Ovary (tissue), 9 donors: ENCODE measurements around the gene DAAM2. TPM values are rescaled to one million over a fixed set of nuclear protein-coding genes. Genes with fewer than 3 reads are reported as not detected.

Experiments used
- DNase-seq, 5 donors: peaks; one replicate each; pipeline ENCODE4 v3.0.0-alpha.2; 2019 to 2020
- H3K27ac ChIP-seq, 2 donors: fragments of 200-600 bp; one replicate each; pipeline versions ENCODE4 v1.5.1 to v1.8.0; 2019 to 2022
- H3K27me3 ChIP-seq: fragments of 200-600 bp; one replicate; pipeline ENCODE4 v1.8.0; 2022
- H3K36me3 ChIP-seq: fragments of 200-600 bp; sonication (generic); one replicate; pipeline ENCODE4 v1.5.1; 2019
- H3K4me1 ChIP-seq: one replicate; pipeline ENCODE4 v1.8.1; 2013; ENCODE audit warnings: mild to moderate bottlenecking, moderate library complexity; ENCODE audit not compliant: insufficient read depth
- H3K4me3 ChIP-seq: fragments of 200-600 bp; sonication (generic); one replicate; pipeline ENCODE4 v1.5.1; 2017
- H3K9me3 ChIP-seq, 2 donors: fragments of 200-600 bp in 1 of 2; sonication (generic) in 1 of 2; one replicate each; pipeline versions ENCODE4 v1.5.1 to v1.8.1; 2013 to 2019; ENCODE audit warnings: mild to moderate bottlenecking in 1 of 2, moderate library complexity in 1 of 2
- EP300 ChIP-seq: sonication (generic); formaldehyde crosslinking; IDR thresholded peaks from one replicate; pipeline ENCODE4 v1.6.1; 2017; ENCODE audit warnings: antibody characterized with exemption
- POLR2A ChIP-seq: fragments of 450-650 bp; IDR thresholded peaks from one replicate; pipeline ENCODE4 v1.6.1; 2017; ENCODE audit warnings: antibody characterized with exemption, mild to moderate bottlenecking, moderate library complexity
- WGBS, 3 donors: extraction: QIAGEN DNeasy Blood & Tissue Kit in 1 of 3; methylation state at CpG; one replicate each; pipeline versions ENCODE4 v1.1.5 to v1.1.7; 2013 to 2017; 5-methylcytosine and 5-hydroxymethylcytosine counted together
- intact Hi-C, 4 donors: fragments of 100-400 bp; cut with DNase I; formaldehyde crosslinking; loops; one replicate each; pipeline versions ENCODE4 v1.11.0 to v1.15.1; 2022 to 2023
- polyA plus RNA-seq, 2 donors: library from polyadenylated mRNA; stranded (reverse); fragments of 200-250 nt in 1 of 2; fragments of 350-450 nt in 1 of 2; fragmentation: Illumina TruSeq in 1 of 2; extraction: RNeasy Lipid Tissue Mini Kit (QIAGEN cat#74804) in 1 of 2; gene quantifications; one replicate each; pipeline ENCODE4 v1.2.3, GENCODE V29; 2013 to 2014
- total RNA-seq, 7 donors: library from RNA; depleted of rRNA in 2 of 7; stranded (reverse); fragments of >200 nt in 2 of 7; fragmentation: NEBNext Ultra II Directional in 3 of 7; extraction: Animal tissue kit (Norgen Biotek cat#: 25700) in 3 of 7; gene quantifications; one replicate each; pipeline versions ENCODE4 v1.1.0 to v1.2.4, GENCODE V29; 2016 to 2023
- TF ChIP-seq, protein P1 (sequence below), 3 donors: fragments of 450-650 bp in 2 of 3; fragments of 200-600 bp in 1 of 3; IDR thresholded peaks; one replicate each; pipeline versions ENCODE4 v1.5.1 to v1.8.0; 2016 to 2022; ENCODE audit warnings: antibody characterized with exemption in 3 of 3, mild to moderate bottlenecking in 1 of 3
- donor health status: DM: no; HTN: no; CAD: no; lungs with moderate emphysema.
- donor health status: DM: no; HTN: no; CAD: no.
- donor health status: Bipolar disorder and iron deficiency.
- donor health status: DM: yes; HTN: yes; CAD: no.
- donor health status: DM: no; HTN: no; CAD: no.
- donor health status: DM: yes; HTN: yes; CAD: no.

The DAAM2 gene
- total and polyA plus RNA-seq, 9 donors = 8.5 to 27.8 (median 18.5) TPM

- no peaks in the 10 kb centered on the region for H3K9me3 ChIP-seq
- peak in 1 of 5 donors; percentile 28 for DNase-seq
- TF ChIP-seq EP300 (no peak), POLR2A (no peak)
- TF ChIP-seq, protein P1, sequence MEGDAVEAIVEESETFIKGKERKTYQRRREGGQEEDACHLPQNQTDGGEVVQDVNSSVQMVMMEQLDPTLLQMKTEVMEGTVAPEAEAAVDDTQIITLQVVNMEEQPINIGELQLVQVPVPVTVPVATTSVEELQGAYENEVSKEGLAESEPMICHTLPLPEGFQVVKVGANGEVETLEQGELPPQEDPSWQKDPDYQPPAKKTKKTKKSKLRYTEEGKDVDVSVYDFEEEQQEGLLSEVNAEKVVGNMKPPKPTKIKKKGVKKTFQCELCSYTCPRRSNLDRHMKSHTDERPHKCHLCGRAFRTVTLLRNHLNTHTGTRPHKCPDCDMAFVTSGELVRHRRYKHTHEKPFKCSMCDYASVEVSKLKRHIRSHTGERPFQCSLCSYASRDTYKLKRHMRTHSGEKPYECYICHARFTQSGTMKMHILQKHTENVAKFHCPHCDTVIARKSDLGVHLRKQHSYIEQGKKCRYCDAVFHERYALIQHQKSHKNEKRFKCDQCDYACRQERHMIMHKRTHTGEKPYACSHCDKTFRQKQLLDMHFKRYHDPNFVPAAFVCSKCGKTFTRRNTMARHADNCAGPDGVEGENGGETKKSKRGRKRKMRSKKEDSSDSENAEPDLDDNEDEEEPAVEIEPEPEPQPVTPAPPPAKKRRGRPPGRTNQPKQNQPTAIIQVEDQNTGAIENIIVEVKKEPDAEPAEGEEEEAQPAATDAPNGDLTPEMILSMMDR (IDR thresholded peaks at IDR 0.05) = no peak
- H3K4me3 ChIP-seq = no peak overlapping the region
- intact Hi-C loops = no loop called here
- no peaks in the 10 kb centered on the region for H3K4me1 ChIP-seq
- H3K27ac ChIP-seq = no peak overlapping the region
- no peaks in the 10 kb centered on the region for H3K27me3 ChIP-seq
- no peaks in the 10 kb centered on the region for H3K36me3 ChIP-seq
- WGBS, 3 donors = 80 to 90% (median 88%) methylated on average over 19 of the region's 19 CpGs
Measured at GRCh38 chr6:39901670-39902069, 109.5 kb downstream of the DAAM2 start.

DNA sequence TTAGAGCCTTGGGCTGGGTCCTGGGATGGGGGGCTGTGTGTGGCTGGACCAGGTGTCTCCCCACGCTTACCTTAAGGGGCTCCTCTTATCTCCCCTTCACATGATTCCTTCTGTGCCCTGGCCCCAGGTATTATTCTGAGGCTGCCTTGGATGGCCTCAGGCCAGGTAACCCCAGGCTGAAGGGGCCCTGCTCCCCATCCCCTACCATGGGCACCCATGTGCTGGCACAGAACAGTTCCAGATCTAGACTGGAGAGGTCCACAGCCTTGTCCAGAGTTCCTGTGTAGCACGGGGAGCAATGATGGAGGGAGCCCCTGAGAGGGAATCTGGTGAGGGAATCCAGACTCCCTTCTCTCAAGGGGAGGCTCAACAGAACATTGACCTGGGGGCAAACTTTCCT, 110.0 kb downstream of the DAAM2 start:
- Histone ChIP-seq H3K4me1 (no peaks in the 10 kb centered on the region), H3K36me3 (no peaks in the 10 kb centered on the region), H3K27ac (no peak overlapping the region), H3K9me3 (no peaks in the 10 kb centered on the region), H3K4me3 (no peak overlapping the region), H3K27me3 (no peaks in the 10 kb centered on the region)
- DNase-seq = no peak
- 89 to 96% (median 92%) methylated on average over 2 of the region's 2 CpGs for WGBS, 3 donors
- intact Hi-C loops = no loop called here
- TF ChIP-seq, protein P1 (IDR thresholded peaks at IDR 0.05) = no peak
- TF ChIP-seq POLR2A (no peak), EP300 (no peak)

DNA sequence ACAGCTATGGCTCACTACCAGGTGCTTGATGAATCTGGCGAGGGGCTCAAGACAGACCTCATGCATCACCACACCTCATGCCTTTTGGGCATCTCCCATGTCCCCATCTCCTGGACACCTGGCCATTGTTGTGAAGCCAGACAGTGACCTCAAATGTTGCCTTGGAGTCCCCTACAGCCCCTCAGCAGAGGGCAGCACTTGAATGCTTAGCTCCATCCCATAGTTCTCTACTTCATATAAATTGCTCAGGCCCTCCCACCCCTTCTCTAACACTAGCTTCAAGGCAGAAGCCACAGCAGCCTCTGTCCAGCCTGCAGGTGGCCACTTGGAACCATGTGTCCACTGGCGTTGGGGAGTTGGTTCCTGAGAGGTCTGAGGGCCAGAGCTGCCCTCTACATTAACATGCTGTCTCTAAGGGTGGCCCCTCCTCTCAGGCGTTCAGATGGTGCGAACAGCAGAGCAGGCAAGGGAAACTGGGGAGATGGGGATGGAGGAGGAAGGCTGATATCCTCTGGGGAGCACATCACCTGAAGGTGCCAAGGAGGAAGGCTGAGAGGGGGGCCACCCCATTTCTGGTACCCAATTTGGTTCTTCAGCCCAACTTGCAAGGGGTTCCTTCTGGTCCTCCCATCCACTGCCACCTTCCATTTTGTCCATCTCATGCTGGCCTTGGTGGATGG, 110.8 kb downstream of the DAAM2 start:
- peak in 1 of 5 donors; percentile 6 for DNase-seq
- Histone ChIP-seq H3K27me3 (no peaks in the 10 kb centered on the region), H3K9me3 (no peaks in the 10 kb centered on the region), H3K36me3 (no peaks in the 10 kb centered on the region), H3K27ac (no peak overlapping the region), H3K4me3 (no peak overlapping the region), H3K4me1 (no peaks in the 10 kb centered on the region)
- TF ChIP-seq EP300 = no peak
- TF ChIP-seq POLR2A = no peak
- TF ChIP-seq, protein P1 (IDR thresholded peaks at IDR 0.05) = no peak
- intact Hi-C loops = no loop called here
- 88 to 98% (median 95%) methylated on average over 4 of the region's 4 CpGs for WGBS, 3 donors

DNA sequence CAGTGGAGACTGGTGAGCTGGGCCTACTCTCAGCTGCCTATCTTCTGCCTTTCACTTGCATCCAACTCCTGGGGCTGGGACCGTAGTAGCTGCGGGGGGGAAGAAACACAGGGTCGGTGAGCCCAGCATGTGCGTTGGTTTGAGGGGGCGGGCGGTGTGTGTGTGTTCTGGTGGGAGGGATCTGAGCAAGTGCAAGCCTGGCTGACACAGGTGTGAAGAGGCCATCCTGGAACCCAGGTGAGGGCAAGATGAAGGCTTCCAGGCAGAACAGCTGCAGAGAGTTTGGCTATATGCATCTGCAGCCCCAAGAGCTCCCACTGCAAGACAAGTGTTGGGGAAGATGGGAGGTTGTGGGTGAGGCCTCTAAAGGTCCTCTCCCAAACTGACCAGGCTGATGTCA, 111.5 kb downstream of the DAAM2 start:
- peak in 1 of 5 donors; percentile 0 for DNase-seq
- WGBS, 3 donors = 89 to 95% (median 89%) methylated on average over 6 of the region's 6 CpGs

More for the DNA sequence above, 111.5 kb downstream of the DAAM2 start:
- no peaks in the 10 kb centered on the region for H3K9me3 ChIP-seq
- intact Hi-C loops = no loop called here
- no peak overlapping the region for H3K27ac ChIP-seq
- H3K4me3 ChIP-seq = no peak overlapping the region
- H3K4me1 ChIP-seq = no peaks in the 10 kb centered on the region
- no peaks in the 10 kb centered on the region for H3K27me3 ChIP-seq
- no peak for TF ChIP-seq EP300
- TF ChIP-seq, protein P1 (IDR thresholded peaks at IDR 0.05) = no peak
- TF ChIP-seq POLR2A = no peak
- no peaks in the 10 kb centered on the region for H3K36me3 ChIP-seq
